ENCODE data around the gene C1QTNF9.
"Not testable (repeated sequence)": the region's sequence is repeated elsewhere in the genome, so short reads cannot be mapped to it uniquely, and the experiment has no call there.

Gene C1QTNF9

GRCh38 chr13:24323739-24324075 lies 14.3 kb downstream of the C1QTNF9 start:
- no peak for DNase-seq

DNA sequence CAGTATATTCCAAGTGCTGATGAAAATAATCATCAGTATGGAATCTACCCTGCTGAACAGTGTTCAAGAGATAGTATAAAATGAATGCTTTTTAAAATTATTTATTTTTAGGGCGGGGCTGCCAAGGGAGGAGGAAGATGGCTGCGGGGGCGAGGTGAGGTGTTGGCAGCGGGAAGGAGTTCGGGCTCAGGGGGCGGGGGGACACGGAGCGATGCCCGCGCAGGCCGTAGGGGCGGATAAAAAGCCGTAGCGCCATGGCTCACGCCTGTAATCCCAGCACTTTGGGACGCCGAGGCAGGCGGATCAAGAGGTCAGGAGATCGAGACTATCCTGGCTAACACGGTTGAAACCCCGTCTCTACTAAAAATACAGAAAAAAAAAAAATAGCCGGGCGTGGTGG lies 18.2 kb downstream of the C1QTNF9 start:
- not testable (repeated sequence) for DNase-seq

- DNase-seq, result no peak
These were observed 18.8 kb downstream of the C1QTNF9 start for GRCh38 chr13:24328145-24328544.

GRCh38 chr13:24338721-24339120 lies 29.3 kb downstream of the C1QTNF9 start:
- no peak for DNase-seq

- DNase-seq, result no peak
These were observed 30.7 kb downstream of the C1QTNF9 start for GRCh38 chr13:24339937-24340607.

GRCh38 chr13:24340608-24340955 lies 31.2 kb downstream of the C1QTNF9 start:
- no peak for DNase-seq

- DNase-seq, result no peak
These were observed 32.1 kb downstream of the C1QTNF9 start for GRCh38 chr13:24341439-24341838.

- no peak for DNase-seq
These were observed 39.0 kb downstream of the C1QTNF9 start for GRCh38 chr13:24348385-24348784.

- no peak for DNase-seq
These were observed 39.6 kb downstream of the C1QTNF9 start for GRCh38 chr13:24348797-24349515.

DNA sequence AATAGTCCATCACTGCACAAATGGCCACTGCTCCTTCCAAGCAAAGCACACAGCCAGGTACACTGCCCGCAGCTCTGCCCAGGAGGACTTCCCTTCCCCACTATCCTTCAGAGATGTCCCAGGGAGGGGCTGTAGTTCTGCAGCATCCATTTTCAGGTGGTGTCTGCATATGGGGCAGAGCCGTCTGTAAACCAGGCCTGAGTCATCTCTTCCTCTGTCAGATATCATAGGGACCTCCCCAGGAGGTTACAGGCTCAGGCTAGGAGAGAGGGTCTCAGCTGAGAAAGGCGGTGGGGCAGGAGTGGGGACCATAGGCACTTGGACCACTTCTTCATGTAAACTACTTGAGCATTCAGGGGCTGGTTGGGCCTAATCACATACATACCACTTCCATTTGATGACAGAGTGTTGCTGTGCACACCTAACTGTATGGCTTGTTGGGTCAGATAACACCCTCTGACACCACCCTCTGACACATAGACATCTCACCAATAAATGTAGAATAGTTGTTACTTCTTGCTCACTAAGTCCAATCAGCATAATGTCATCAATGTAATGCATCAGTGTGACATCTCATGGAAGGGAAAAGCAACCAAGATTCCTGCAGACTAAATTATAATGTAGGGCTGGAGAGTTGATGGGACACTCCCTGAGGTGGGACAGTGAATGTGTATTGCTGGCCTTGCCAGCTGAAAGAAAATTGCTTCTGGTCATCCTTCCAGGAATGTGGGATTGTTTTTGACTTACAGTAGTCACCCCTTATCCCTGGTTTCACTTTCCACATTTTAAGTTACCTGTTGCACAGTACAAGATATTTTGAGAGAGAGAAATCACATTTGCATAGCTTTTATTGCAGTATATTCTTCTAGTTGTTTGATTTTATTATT lies 40.6 kb downstream of the C1QTNF9 start:
- not testable (repeated sequence) for DNase-seq

- no peak for DNase-seq
These were observed 42.0 kb downstream of the C1QTNF9 start for GRCh38 chr13:24351423-24351822.

GRCh38 chr13:24353736-24354135 lies 44.4 kb downstream of the C1QTNF9 start:
- no peak for DNase-seq

GRCh38 chr13:24355103-24355502 lies 45.7 kb downstream of the C1QTNF9 start:
- no peak for DNase-seq

GRCh38 chr13:24356270-24356669 lies 46.9 kb downstream of the C1QTNF9 start:
- DNase-seq, result no peak

DNA sequence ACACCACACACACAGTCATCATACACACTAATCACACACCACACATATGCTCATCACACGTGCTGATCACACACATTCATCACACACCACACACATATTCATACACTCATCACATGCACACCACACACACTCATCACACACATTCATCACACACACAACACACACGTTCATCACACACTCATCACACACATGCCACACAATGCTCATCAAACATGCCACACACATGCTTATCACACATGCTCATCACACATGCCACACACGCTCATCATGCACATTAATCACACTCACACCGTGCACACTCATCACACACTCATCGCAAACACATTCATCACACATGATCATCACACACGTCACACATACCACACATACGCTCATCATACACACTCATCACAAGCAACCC lies 47.5 kb downstream of the C1QTNF9 start:
- DNase-seq, result no peak

DNA sequence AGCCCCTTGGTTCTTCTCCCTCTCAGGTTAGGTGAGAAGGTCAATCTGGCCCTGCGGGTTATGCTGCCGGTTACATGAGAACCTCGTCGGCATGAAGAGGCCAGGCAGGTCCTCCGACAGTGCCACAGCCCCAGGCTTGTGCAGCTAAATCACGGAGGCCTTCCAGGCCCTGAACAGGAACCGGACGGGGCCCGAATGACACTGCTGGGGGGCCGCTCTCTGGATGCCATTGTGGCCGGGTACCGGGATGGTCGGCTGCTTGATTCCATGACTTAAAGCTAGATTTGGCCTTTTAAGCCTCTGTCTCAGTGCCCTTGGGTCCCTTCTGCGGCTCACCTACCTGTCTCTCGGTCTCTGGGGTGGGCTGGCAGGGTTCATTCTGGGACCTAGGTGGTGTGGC lies 48.4 kb downstream of the C1QTNF9 start:
- no peak for DNase-seq

DNA sequence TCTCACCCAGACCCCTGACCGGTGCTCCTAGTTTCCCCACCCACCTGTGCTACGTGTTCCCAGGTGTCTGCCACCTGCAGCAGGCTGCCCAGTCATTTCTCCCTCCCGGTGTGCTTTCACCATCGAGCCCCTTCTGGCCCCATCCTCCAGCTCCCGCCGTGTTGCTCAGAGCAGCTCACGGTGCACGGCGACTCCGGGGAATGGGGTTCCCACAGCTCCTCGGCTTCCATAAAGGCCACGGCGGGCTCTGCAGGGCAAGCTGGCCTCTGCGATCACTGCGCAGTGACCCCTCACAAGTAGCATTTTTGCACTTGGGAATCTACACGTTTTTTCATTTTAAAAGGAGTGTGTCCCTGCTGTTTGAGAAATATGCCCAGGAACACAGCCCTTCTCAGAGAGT lies 49.5 kb downstream of the C1QTNF9 start:
- not testable (repeated sequence) for DNase-seq

- DNase-seq, result not testable (repeated sequence)
These were observed 49.9 kb downstream of the C1QTNF9 start for GRCh38 chr13:24359252-24359651.

DNA sequence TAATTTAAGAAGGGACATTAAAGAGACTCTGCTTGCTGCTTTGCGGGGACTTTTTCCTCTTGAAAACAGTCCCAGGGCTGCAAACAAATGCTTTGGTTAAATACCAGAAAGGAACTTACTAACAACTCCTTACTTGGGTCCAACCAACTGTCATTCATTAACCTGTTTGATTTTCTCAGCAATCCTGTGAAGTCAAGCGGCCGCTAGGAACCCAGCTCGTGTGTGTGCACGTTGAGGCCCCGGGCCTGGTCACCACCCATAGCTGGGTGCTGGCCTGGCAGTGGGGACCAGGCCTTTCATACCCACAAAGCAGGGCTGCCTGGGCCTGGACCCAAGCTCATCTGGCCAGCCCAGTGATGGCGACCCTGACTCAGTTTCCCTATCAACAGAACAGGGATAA lies 50.7 kb downstream of the C1QTNF9 start:
- no peak for DNase-seq

GRCh38 chr13:24361113-24361512 lies 51.7 kb downstream of the C1QTNF9 start:
- DNase-seq, result no peak

DNA sequence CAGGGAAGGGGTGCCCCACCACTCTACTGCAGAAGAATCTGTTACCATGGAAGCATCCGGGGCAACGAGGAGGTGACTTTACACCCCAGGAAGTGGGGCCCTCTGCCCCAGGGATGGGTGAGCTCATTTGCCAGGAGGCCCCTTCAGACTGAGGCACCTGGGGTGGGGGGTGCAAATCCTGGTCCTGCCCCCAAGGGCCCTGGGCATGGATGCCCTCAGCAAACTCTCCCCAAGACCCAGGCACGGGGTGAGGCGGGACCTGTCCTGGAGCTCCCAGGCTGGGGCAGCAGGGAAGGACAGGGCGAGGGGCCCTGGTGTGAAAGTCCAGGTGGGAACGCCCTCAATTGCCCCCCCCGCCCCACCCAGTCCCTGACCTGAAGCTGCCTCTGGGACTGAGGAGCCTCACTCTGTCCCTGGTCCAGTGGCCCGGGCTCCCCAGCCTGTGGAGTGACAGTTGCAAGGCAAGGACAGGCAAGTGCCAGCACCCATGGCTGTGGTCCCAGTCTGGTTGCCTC lies 52.5 kb downstream of the C1QTNF9 start:
- no peak for DNase-seq

- no peak for DNase-seq
These were observed 53.1 kb downstream of the C1QTNF9 start for GRCh38 chr13:24362435-24362952.

DNA sequence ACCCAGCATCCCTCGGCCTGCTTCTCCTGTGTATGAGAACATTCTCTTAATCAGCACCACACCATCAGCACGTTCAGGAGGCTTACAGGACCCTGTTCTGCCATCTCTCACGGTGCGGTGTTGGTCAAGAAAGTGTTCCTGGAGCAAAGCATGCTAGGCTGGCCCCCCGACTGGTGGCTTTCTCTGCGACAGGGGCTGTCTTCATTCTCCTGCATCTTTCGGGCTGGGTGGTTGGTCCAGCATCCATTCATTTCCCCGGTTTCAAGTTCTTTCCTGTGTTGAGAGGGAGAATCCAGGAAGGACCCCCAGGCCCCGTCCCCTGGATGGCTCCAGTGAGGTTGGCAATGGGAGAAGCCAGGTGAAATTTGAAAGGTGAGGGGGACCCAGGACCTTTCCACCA lies 55.8 kb downstream of the C1QTNF9 start:
- no peak for DNase-seq

All from NCI-H82 (cell line).